ENCODE results near the gene AZIN2.

The AZIN2 gene

GRCh38 chr1:33118274-33118673, 37.3 kb downstream of the AZIN2 start:
- CTCF ChIA-PET, result interaction anchor here (3.5 to 6.9 kb wide), 2 partner anchors 8 to 23 kb away, joined by 12 to 44 read pairs; no protein-coding TSS in a partner anchor

GRCh38 chr1:33119050-33119449, 38.1 kb downstream of the AZIN2 start:
- DNase-seq (ENCODE audit: extremely low spot score), result no peak
- ChIA-PET CTCF (interaction anchor here (3.5 to 6.9 kb wide), 2 partner anchors 7 to 24 kb away, joined by 12 to 44 read pairs; no protein-coding TSS in a partner anchor), POLR2A (no interaction called here)
- TF ChIP-seq CTCF (IDR thresholded peaks at IDR 0.05; ENCODE audit: control extremely low read depth, extremely low read depth, low read depth, missing control alignments), result no peak

More at GRCh38 chr1:33118274-33118673, 37.3 kb downstream of the AZIN2 start:
- no peak for DNase-seq (ENCODE audit: extremely low spot score)
- TF ChIP-seq CTCF (IDR thresholded peaks at IDR 0.05; ENCODE audit: control extremely low read depth, extremely low read depth, low read depth, missing control alignments), result no peak
- POLR2A ChIA-PET, result no interaction called here

GRCh38 chr1:33119532-33120217, 38.7 kb downstream of the AZIN2 start:
- peak; percentile 42 for DNase-seq (ENCODE audit: extremely low spot score)
- POLR2A ChIA-PET, result no interaction called here
- CTCF ChIA-PET, result interaction anchor here (1.1 to 6.9 kb wide), 4 partner anchors 7 to 33 kb away, joined by 4 to 44 read pairs (median 10); no protein-coding TSS in a partner anchor
- peak; percentile 20 for TF ChIP-seq CTCF (IDR thresholded peaks at IDR 0.05; ENCODE audit: control extremely low read depth, extremely low read depth, low read depth, missing control alignments)

GRCh38 chr1:33120436-33121231, 39.7 kb downstream of the AZIN2 start:
- POLR2A ChIA-PET, result no interaction called here
- CTCF ChIA-PET, result interaction anchor here (0.8 to 3.5 kb wide), 4 partner anchors 9 to 34 kb away, joined by 3 to 12 read pairs (median 6); no protein-coding TSS in a partner anchor
- no peak for DNase-seq (ENCODE audit: extremely low spot score)
- no peak for TF ChIP-seq CTCF (IDR thresholded peaks at IDR 0.05; ENCODE audit: control extremely low read depth, extremely low read depth, low read depth, missing control alignments)

- DNase-seq (ENCODE audit: extremely low spot score), result no peak
- no peak for TF ChIP-seq CTCF (IDR thresholded peaks at IDR 0.05; ENCODE audit: control extremely low read depth, extremely low read depth, low read depth, missing control alignments)
- POLR2A ChIA-PET, result no interaction called here
- CTCF ChIA-PET, result no interaction called here
Measured at GRCh38 chr1:33121728-33122127, 40.8 kb downstream of the AZIN2 start.

- CTCF ChIA-PET, result no interaction called here
- TF ChIP-seq CTCF (IDR thresholded peaks at IDR 0.05; ENCODE audit: control extremely low read depth, extremely low read depth, low read depth, missing control alignments), result no peak
- POLR2A ChIA-PET, result interaction anchor here (0.6 kb wide), 1 partner anchor 169 kb away, joined by 7 read pairs; no protein-coding TSS in a partner anchor
- no peak for DNase-seq (ENCODE audit: extremely low spot score)
Measured at GRCh38 chr1:33122483-33123178, 41.7 kb downstream of the AZIN2 start.
